Measurements from ENCODE around the gene BDH1. TPM values are rescaled to one million over a fixed set of nuclear protein-coding genes. Genes with fewer than 3 reads are reported as not detected.
"Not testable (repeated sequence)": the region's sequence is repeated elsewhere in the genome, so short reads cannot be mapped to it uniquely, and the experiment has no call there.

Gene BDH1
- polyA plus RNA-seq, 1 experiment, result 6.1 TPM

GRCh38 chr3:197577366-197578074 lies 21.8 kb upstream of the BDH1 start:
- H3K27me3 ChIP-seq (ENCODE audit: control insufficient read depth, insufficient read depth, low read length), result peaks cover 23% of the 10 kb centered on the region
- H3K4me3 ChIP-seq (ENCODE audit: low read depth, low read length), result no peak overlapping the region
- TF ChIP-seq CTCF (IDR thresholded peaks at IDR 0.05; ENCODE audit: low read depth, low read length), result no peak
- ChIA-PET CTCF (interaction anchor here (5.0 kb wide), 1 partner anchor 21 kb away, joined by 29 read pairs; no protein-coding TSS in a partner anchor), POLR2A (no interaction called here)
- H3K9me3 ChIP-seq (ENCODE audit: control insufficient read depth, insufficient read depth, low read length), result no peaks in the 10 kb centered on the region
- no peak overlapping the region for H3K27ac ChIP-seq (ENCODE audit: low read depth, low read length)
- DNase-seq (ENCODE audit: low read depth, low spot score), result no peak

DNA sequence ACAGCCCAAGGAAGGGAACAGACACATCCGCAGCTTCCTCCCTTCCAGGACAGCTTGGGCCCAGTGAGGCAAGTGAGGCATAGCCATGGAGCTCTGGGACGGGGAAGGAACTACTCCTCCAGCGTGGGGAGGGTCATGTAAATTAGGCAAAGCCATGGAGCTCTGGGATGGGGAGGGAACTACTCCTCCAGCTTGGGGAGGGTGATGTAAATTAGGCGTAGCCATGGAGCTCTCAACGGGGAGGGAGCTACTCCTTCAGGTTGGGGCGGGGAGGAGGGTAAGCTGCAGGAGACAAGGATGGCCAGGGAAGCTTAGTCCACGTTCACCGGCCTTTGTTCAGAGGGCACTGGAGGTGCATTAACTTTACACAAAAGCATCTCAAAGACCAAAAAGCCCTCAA lies 21.1 kb upstream of the BDH1 start:
- Histone ChIP-seq H3K27me3 (ENCODE audit: control insufficient read depth, insufficient read depth, low read length) (peaks cover 23% of the 10 kb centered on the region), H3K9me3 (ENCODE audit: control insufficient read depth, insufficient read depth, low read length) (no peaks in the 10 kb centered on the region), H3K4me3 (ENCODE audit: low read depth, low read length) (no peak overlapping the region), H3K27ac (ENCODE audit: low read depth, low read length) (no peak overlapping the region)
- no peak for TF ChIP-seq CTCF (IDR thresholded peaks at IDR 0.05; ENCODE audit: low read depth, low read length)
- CTCF ChIA-PET, result interaction anchor here (5.0 kb wide), 1 partner anchor 22 kb away, joined by 29 read pairs; no protein-coding TSS in a partner anchor
- POLR2A ChIA-PET, result no interaction called here
- no peak for DNase-seq (ENCODE audit: low read depth, low spot score)

GRCh38 chr3:197575362-197575761 lies 19.6 kb upstream of the BDH1 start:
- TF ChIP-seq CTCF (IDR thresholded peaks at IDR 0.05; ENCODE audit: low read depth, low read length), result no peak
- ChIA-PET CTCF (interaction anchor here (2.2 kb wide), 1 partner anchor 23 kb away, joined by 12 read pairs; no protein-coding TSS in a partner anchor), POLR2A (no interaction called here)

DNA sequence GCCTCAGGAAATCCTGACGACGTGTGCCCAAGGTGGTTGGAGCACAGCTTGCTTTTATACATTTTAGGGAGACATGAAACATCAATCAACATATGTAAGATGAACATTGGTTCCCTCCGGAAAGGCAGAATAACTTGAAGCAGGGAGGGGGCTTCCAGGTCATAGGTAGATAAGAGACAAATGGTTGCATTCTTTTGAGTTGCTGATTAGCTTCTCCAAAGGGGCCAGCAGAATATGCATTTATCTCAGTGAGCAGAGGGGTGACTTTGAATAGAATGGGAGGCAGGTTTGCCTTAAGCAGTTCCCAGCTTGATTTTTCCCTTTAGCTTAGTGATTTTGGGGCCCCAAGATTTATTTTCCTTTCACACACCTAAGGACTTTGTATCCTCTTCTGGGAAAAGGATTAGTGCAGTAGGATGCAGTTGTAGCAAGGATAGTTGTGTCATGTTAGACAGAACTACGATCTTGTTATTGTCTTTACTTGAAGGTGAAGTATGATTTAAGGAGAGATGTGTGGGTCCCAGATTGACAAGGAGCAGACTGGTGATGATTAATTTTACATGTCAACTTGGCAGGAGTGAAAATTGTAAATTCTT lies 18.7 kb upstream of the BDH1 start:
- CTCF ChIA-PET, result interaction anchor here (2.2 kb wide), 1 partner anchor 24 kb away, joined by 12 read pairs; no protein-coding TSS in a partner anchor
- POLR2A ChIA-PET; DNase-seq (ENCODE audit: low read depth, low spot score): not testable (repeated sequence)

More at GRCh38 chr3:197575362-197575761, 19.6 kb upstream of the BDH1 start:
- Histone ChIP-seq H3K4me3 (ENCODE audit: low read depth, low read length) (no peak overlapping the region), H3K27me3 (ENCODE audit: control insufficient read depth, insufficient read depth, low read length) (peaks cover 25% of the 10 kb centered on the region), H3K9me3 (ENCODE audit: control insufficient read depth, insufficient read depth, low read length) (peaks cover 4% of the 10 kb centered on the region), H3K27ac (ENCODE audit: low read depth, low read length) (no peak overlapping the region)
- no peak for DNase-seq (ENCODE audit: low read depth, low spot score)

GRCh38 chr3:197573048-197573767 lies 17.4 kb upstream of the BDH1 start:
- H3K9me3 ChIP-seq (ENCODE audit: control insufficient read depth, insufficient read depth, low read length), result peaks cover 6% of the 10 kb centered on the region
- H3K27ac ChIP-seq (ENCODE audit: low read depth, low read length), result no peak overlapping the region
- peaks cover 31% of the 10 kb centered on the region for H3K27me3 ChIP-seq (ENCODE audit: control insufficient read depth, insufficient read depth, low read length)
- CTCF ChIA-PET, result no interaction called here
- DNase-seq (ENCODE audit: low read depth, low spot score), result no peak
- no peak overlapping the region for H3K4me3 ChIP-seq (ENCODE audit: low read depth, low read length)
- TF ChIP-seq CTCF (IDR thresholded peaks at IDR 0.05; ENCODE audit: low read depth, low read length), result no peak
- POLR2A ChIA-PET, result no interaction called here

More for the DNA sequence above, 18.7 kb upstream of the BDH1 start:
- H3K27ac ChIP-seq (ENCODE audit: low read depth, low read length); H3K4me3 ChIP-seq (ENCODE audit: low read depth, low read length); H3K9me3 ChIP-seq (ENCODE audit: control insufficient read depth, insufficient read depth, low read length): not testable (repeated sequence)
- peaks cover 26% of the 10 kb centered on the region for H3K27me3 ChIP-seq (ENCODE audit: control insufficient read depth, insufficient read depth, low read length)

- POLR2A ChIA-PET; DNase-seq (ENCODE audit: low read depth, low spot score); H3K27ac ChIP-seq (ENCODE audit: low read depth, low read length); H3K4me3 ChIP-seq (ENCODE audit: low read depth, low read length); CTCF ChIA-PET; H3K9me3 ChIP-seq (ENCODE audit: control insufficient read depth, insufficient read depth, low read length): not testable (repeated sequence)
- H3K27me3 ChIP-seq (ENCODE audit: control insufficient read depth, insufficient read depth, low read length), result peaks cover 33% of the 10 kb centered on the region
These were observed 16.1 kb upstream of the BDH1 start for GRCh38 chr3:197571880-197572172.

DNA sequence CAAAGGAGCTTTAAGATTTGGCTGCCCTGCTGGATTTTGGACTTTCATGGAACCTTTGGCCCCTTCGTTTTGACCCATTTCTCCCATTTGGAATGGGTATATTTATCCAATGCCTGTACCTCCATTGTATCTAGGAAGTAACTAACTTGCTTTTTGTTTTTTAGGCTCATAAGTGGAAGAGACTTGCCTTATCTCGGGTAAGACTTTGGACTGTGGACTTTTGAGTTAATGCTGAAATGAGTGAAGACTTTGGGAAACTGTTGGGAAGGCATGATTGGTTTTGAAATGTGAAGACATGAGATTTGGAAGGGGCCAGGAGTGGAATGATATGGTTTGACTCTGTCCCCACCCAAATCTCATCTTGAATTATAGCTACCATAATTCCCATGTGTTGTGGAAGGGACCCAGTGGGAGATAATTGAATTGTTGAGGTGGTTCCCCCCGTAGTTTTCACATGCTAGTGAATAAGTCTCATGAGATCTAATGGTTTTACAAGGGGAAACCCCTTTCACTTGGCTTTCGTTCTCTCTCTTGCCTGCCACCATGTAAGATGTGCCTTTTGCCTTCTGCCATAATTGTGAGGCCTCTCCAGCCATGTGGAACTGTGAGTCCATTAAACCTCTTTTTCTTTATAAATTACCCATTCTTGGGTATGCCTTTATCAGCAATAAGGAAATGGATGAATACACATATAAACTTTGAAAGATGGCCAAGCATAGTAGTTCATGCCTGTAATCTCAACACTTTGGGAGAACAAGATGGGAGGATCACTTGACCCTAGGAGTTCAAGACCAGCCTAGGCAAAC lies 15.5 kb upstream of the BDH1 start:
- CTCF ChIA-PET; POLR2A ChIA-PET; H3K4me3 ChIP-seq (ENCODE audit: low read depth, low read length); H3K27ac ChIP-seq (ENCODE audit: low read depth, low read length); H3K9me3 ChIP-seq (ENCODE audit: control insufficient read depth, insufficient read depth, low read length); DNase-seq (ENCODE audit: low read depth, low spot score): not testable (repeated sequence)
- peaks cover 31% of the 10 kb centered on the region for H3K27me3 ChIP-seq (ENCODE audit: control insufficient read depth, insufficient read depth, low read length)
